Fibroblast of lung (primary cell): ENCODE results near the gene RPL22L1. TPM values are rescaled to one million over a fixed set of nuclear protein-coding genes. Genes with fewer than 3 reads are reported as not detected.

ENCODE experiments used
- DNase-seq, 2 donors: peaks; one replicate each; pipeline versions ENCODE4 v3.0.0 to v3.0.0-alpha.2; 2010; ENCODE audit warnings: low read depth in 2 of 2
- H2AFZ ChIP-seq: 2 replicates; pipeline ENCODE4 v1.5.1; 2012; ENCODE audit warnings: low read length, control low read depth, inconsistent platforms
- H3K27ac ChIP-seq: 2 replicates; pipeline ENCODE4 v1.5.1; 2011; ENCODE audit warnings: low read length, control low read depth; ENCODE audit not compliant: insufficient read depth
- H3K27me3 ChIP-seq: 2 replicates; pipeline ENCODE4 v1.5.1; 2011; ENCODE audit warnings: mild to moderate bottlenecking, low read length; ENCODE audit not compliant: control insufficient read depth, insufficient read depth
- H3K36me3 ChIP-seq: 2 replicates; pipeline ENCODE4 v1.5.1; 2011; ENCODE audit warnings: low read length; ENCODE audit not compliant: control insufficient read depth, insufficient read depth
- H3K4me1 ChIP-seq: 2 replicates; pipeline ENCODE4 v1.5.1; 2011; ENCODE audit warnings: low read length; ENCODE audit not compliant: control insufficient read depth, insufficient read depth; ENCODE audit errors: extremely low read depth
- H3K4me2 ChIP-seq: 2 replicates; pipeline ENCODE4 v1.5.1; 2011; ENCODE audit warnings: low read length, control low read depth; ENCODE audit not compliant: insufficient read depth; ENCODE audit errors: extremely low read depth
- H3K4me3 ChIP-seq, 4 experiments: fragments of 200-600 bp in 1 of 4; sonication (generic) in 1 of 4; replicated peaks in 1 of 4; 2 replicates each; pipeline ENCODE4 v1.5.1; 2011 to 2016; ENCODE audit warnings: low read length in 4 of 4, low read depth in 3 of 4, mild to moderate bottlenecking in 3 of 4, control low read depth in 2 of 4, inconsistent platforms in 1 of 4, mixed read lengths in 1 of 4; ENCODE audit not compliant: insufficient read depth in 1 of 4; ENCODE audit errors: control extremely low read depth in 1 of 4
- H3K79me2 ChIP-seq: 2 replicates; pipeline ENCODE4 v1.5.1; 2012; ENCODE audit warnings: mild to moderate bottlenecking, low read length, inconsistent platforms; ENCODE audit not compliant: control insufficient read depth, insufficient read depth
- H3K9ac ChIP-seq: 2 replicates; pipeline ENCODE4 v1.5.1; 2011; ENCODE audit warnings: mild to moderate bottlenecking, low read length, control low read depth; ENCODE audit not compliant: insufficient read depth
- H3K9me3 ChIP-seq: 2 replicates; pipeline ENCODE4 v1.5.1; 2012; ENCODE audit warnings: low read depth, low read length; ENCODE audit not compliant: control insufficient read depth, insufficient read depth
- H4K20me1 ChIP-seq: 2 replicates; pipeline ENCODE4 v1.5.1; 2011; ENCODE audit warnings: low read length; ENCODE audit not compliant: control insufficient read depth, insufficient read depth; ENCODE audit errors: extremely low read depth
- CTCF ChIP-seq, 2 donors: IDR thresholded peaks in 1 of 2; conservative IDR thresholded peaks in 1 of 2; 1 replicate in 1 of 2; 2 replicates in 1 of 2; pipeline ENCODE4 v1.5.1; 2011 to 2012; ENCODE audit warnings: low read length in 2 of 2, control low read depth in 1 of 2, inconsistent platforms in 1 of 2, low read depth in 1 of 2, mild to moderate bottlenecking in 1 of 2
- EZH2 ChIP-seq: IDR thresholded peaks from 2 replicates; pipeline ENCODE4 v1.5.1; 2012; ENCODE audit warnings: low read length, control low read depth, mild to moderate bottlenecking; ENCODE audit errors: missing control alignments
- polyA plus RNA-seq, 2 donors: library from polyadenylated mRNA; depleted of rRNA in 1 of 2; stranded (reverse) in 1 of 2; unstranded in 1 of 2; fragments of >200 nt; gene quantifications; 2 replicates each; pipeline ENCODE4 v1.2.1, GENCODE V29; 2011 to 2012; ENCODE audit warnings: missing spikeins in 1 of 2
- total RNA-seq: library from RNA; depleted of rRNA; stranded (reverse); fragments of >200 nt; gene quantifications from 2 replicates; pipeline ENCODE4 v1.2.1, GENCODE V29; 2014

The RPL22L1 gene
- total and polyA plus RNA-seq, 2 donors (not counting 1 experiment from before 2014, with no cell fraction given) = 71.2 to 241 TPM

- Histone ChIP-seq H3K9me3 (no peaks in the 10 kb centered on the region), H2AFZ (peak overlapping the region; percentile 77), H3K27ac (no peak overlapping the region), H3K4me3 (no peak overlapping the region), H3K36me3 (peaks cover 1% of the 10 kb centered on the region), H3K27me3 (no peaks in the 10 kb centered on the region), H3K9ac (no peak overlapping the region), H3K79me2 (no peaks in the 10 kb centered on the region), H4K20me1 (no peaks in the 10 kb centered on the region), H3K4me1 (peaks cover 5% of the 10 kb centered on the region), H3K4me2 (peak overlapping the region; percentile 36)
- no peak for TF ChIP-seq EZH2
- no peak for TF ChIP-seq CTCF (conservative IDR thresholded peaks at IDR 0.05 in 1 of 2, IDR thresholded peaks at IDR 0.05 in 1 of 2; ENCODE audit: low read depth in 1 of 2, low read length in 2 of 2)
- DNase-seq = peak; percentile 30 to 42
Observed at GRCh38 chr3:170862618-170863374, 7.2 kb downstream of the RPL22L1 start.

- no peak overlapping the region for H3K9ac ChIP-seq
- no peak for TF ChIP-seq EZH2
- no peak for TF ChIP-seq CTCF (conservative IDR thresholded peaks at IDR 0.05 in 1 of 2, IDR thresholded peaks at IDR 0.05 in 1 of 2; ENCODE audit: low read depth in 1 of 2, low read length in 2 of 2)
- no peaks in the 10 kb centered on the region for H3K27me3 ChIP-seq
- no peak for DNase-seq
- H3K27ac ChIP-seq = no peak overlapping the region
- no peaks in the 10 kb centered on the region for H3K9me3 ChIP-seq
- H3K4me1 ChIP-seq = peaks cover 7% of the 10 kb centered on the region
- no peaks in the 10 kb centered on the region for H3K79me2 ChIP-seq
- H3K4me2 ChIP-seq = no peak overlapping the region
- no peaks in the 10 kb centered on the region for H4K20me1 ChIP-seq
- no peaks in the 10 kb centered on the region for H3K36me3 ChIP-seq
- H2AFZ ChIP-seq = no peak overlapping the region
- no peak overlapping the region for H3K4me3 ChIP-seq
Observed at GRCh38 chr3:170858599-170858998, 11.4 kb downstream of the RPL22L1 start.

GRCh38 chr3:170852324-170852723 lies 17.7 kb downstream of the RPL22L1 start:
- no peak overlapping the region for H3K4me3 ChIP-seq
- no peaks in the 10 kb centered on the region for H3K4me1 ChIP-seq
- no peaks in the 10 kb centered on the region for H4K20me1 ChIP-seq
- no peaks in the 10 kb centered on the region for H3K36me3 ChIP-seq
- no peaks in the 10 kb centered on the region for H3K27me3 ChIP-seq
- no peak overlapping the region for H2AFZ ChIP-seq
- no peak overlapping the region for H3K27ac ChIP-seq
- H3K79me2 ChIP-seq = no peaks in the 10 kb centered on the region
- DNase-seq = peak in 1 of 2 donors; percentile 44
- H3K9me3 ChIP-seq = no peaks in the 10 kb centered on the region
- TF ChIP-seq EZH2 (no peak), CTCF (conservative IDR thresholded peaks at IDR 0.05 in 1 of 2, IDR thresholded peaks at IDR 0.05 in 1 of 2; ENCODE audit: low read depth in 1 of 2, low read length in 2 of 2) (no peak)
- no peak overlapping the region for H3K9ac ChIP-seq
- H3K4me2 ChIP-seq = no peak overlapping the region
